Ishikawa (cell line): ENCODE data around the gene PRL.

ENCODE experiments used
- CREB1 ChIP-seq: IDR thresholded peaks from 2 replicates; pipeline ENCODE4 v1.6.1; 2012; ENCODE audit warnings: low read depth
- REST ChIP-seq: IDR thresholded peaks from 2 replicates; pipeline ENCODE4 v1.6.1; 2012; ENCODE audit warnings: low read depth, mild to moderate bottlenecking

- TF ChIP-seq CREB1 (no peak), REST (no peak)
Observed at GRCh38 chr6:22240025-22240424, 56.8 kb downstream of the PRL start.
